Measurements from ENCODE around the gene SCN5A.

DNA sequence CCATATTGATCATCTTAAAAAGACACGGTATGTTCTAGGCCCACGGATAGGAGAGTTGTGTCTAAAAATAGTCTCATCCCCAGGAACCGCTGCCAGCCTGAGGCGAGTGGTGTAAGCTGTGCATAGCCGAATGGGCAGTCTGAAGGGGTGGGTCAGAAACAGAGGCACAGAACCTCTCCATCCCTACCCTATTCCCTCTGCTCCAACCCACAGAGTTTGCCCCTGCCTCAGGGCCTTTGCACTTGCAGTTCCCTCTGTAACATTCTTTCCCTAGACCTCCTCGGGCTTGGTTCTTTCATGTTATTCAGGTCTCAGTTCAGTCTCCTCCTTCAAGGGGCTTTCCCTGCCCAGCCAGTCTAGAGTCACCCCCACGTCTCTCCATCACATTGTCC lies 4.8 kb downstream of the SCN5A start:
- TF ChIP-seq, protein P1, sequence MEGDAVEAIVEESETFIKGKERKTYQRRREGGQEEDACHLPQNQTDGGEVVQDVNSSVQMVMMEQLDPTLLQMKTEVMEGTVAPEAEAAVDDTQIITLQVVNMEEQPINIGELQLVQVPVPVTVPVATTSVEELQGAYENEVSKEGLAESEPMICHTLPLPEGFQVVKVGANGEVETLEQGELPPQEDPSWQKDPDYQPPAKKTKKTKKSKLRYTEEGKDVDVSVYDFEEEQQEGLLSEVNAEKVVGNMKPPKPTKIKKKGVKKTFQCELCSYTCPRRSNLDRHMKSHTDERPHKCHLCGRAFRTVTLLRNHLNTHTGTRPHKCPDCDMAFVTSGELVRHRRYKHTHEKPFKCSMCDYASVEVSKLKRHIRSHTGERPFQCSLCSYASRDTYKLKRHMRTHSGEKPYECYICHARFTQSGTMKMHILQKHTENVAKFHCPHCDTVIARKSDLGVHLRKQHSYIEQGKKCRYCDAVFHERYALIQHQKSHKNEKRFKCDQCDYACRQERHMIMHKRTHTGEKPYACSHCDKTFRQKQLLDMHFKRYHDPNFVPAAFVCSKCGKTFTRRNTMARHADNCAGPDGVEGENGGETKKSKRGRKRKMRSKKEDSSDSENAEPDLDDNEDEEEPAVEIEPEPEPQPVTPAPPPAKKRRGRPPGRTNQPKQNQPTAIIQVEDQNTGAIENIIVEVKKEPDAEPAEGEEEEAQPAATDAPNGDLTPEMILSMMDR (conservative IDR thresholded peaks at IDR 0.05 in 1 of 2, IDR thresholded peaks at IDR 0.05 in 1 of 2; ENCODE audit: extremely low read depth in 1 of 2, insufficient read depth in 1 of 2, low read depth in 1 of 2, low read length in 2 of 2): no peak
- TF ChIP-seq EZH2 (IDR thresholded peaks at IDR 0.05; ENCODE audit: borderline replicate concordance, low read length): no peak

Measured in mammary epithelial cell (primary cell).